Esophagus muscularis mucosa (tissue), 3 donors: ENCODE measurements around the gene IKZF1.

Source experiments
- CTCF ChIP-seq, 3 experiments: fragments of 200-600 bp in 2 of 3; fragments of 450-650 bp in 1 of 3; sonication (generic) in 2 of 3; IDR thresholded peaks; one replicate each; pipeline ENCODE4 v1.5.1; 2017 to 2019; ENCODE audit warnings: antibody characterized with exemption in 3 of 3, mild to moderate bottlenecking in 2 of 3, moderate library complexity in 1 of 3
- POLR2A ChIP-seq: fragments of 450-650 bp; IDR thresholded peaks from one replicate; pipeline ENCODE4 v1.6.1; 2017; ENCODE audit warnings: antibody characterized with exemption, moderate library complexity, mild to moderate bottlenecking, low read depth

- TF ChIP-seq POLR2A = no peak
- no peak for TF ChIP-seq CTCF (IDR thresholded peaks at IDR 0.05)
These were observed 32.6 kb downstream of the IKZF1 start for GRCh38 chr7:50336894-50337703.
